Measurements from ENCODE around the gene CBX6. TPM values are rescaled to one million over a fixed set of nuclear protein-coding genes. Genes with fewer than 3 reads are reported as not detected.

CBX6 gene
- total and polyA plus RNA-seq, 2 of the 8 experiments (the other 6 are each of a cell fraction or from before 2014, with no cell fraction given) = 10.6 to 27.5 TPM

GRCh38 chr22:38837414-38837928, 34.5 kb downstream of the CBX6 start (continued):
- no peak for TF ChIP-seq CHD7 (IDR thresholded peaks at IDR 0.05; ENCODE audit: insufficient replicate concordance, low read length)
- TF ChIP-seq NRF1 (IDR thresholded peaks at IDR 0.05; ENCODE audit: low read depth, low read length) = no peak
